ENCODE measurements around the gene CAMK1D. TPM values are rescaled to one million over a fixed set of nuclear protein-coding genes. Genes with fewer than 3 reads are reported as not detected.

CAMK1D gene
- total and polyA plus RNA-seq, 2 of the 4 experiments (the other 2 are of a cell fraction) = 5.0 to 5.3 TPM

DNA sequence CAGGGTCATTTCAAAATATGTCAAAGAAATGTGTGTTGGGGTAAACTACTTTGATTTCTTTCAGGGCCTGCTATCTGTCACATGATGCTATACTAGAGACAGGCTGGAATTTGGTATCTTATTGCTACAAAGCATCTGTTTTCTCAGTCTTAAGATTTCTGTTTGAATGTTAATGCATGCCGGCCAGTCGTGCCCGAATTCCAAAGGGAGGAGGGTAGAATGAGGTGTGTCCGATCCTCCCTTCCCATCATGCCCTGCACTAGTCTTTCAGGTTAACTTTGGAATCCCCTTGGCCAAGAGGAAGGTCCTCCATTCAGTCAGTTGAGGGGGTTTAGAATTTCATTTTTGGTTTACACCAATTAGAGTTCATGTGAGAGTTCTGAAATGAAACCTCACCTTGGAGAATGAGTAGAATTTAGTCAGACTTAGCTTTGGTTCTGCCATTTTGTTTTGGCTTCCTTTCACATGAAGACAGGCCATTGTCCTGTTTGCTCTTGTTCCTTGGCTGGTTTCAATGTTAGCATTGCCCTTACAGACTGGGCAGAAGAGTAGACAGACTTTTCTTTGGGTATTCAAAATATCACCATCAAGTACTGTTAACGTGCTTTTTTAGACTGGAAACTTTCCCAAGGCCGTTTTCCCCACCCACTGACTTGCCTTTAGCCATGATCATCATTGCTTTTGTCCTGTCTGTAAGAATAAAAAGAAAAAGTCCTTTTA is 95.8 kb downstream of the CAMK1D start:
- Histone ChIP-seq H3K79me1 (ENCODE audit: low read depth in 1 of 2, low read length in 2 of 2) (no peaks in the 10 kb centered on the region), H2AFZ (replicated peaks; ENCODE audit: low read length, poor library complexity) (no peak overlapping the region), H3K56ac (ENCODE audit: extremely low read depth, insufficient read depth, low read length) (no peak overlapping the region), H2BK5ac (ENCODE audit: low read depth, low read length, poor library complexity, severe bottlenecking) (no peak overlapping the region), H3K9me3 (ENCODE audit: control insufficient read depth, insufficient read depth, low read length) (no peaks in the 10 kb centered on the region), H2BK120ac (ENCODE audit: low read depth, low read length) (no peak overlapping the region), H3K4me2 (ENCODE audit: low read depth, low read length) (no peak overlapping the region; the same call in 1 of the 2 replicates), H4K5ac (ENCODE audit: low read depth, low read length) (no peak overlapping the region), H4K8ac (ENCODE audit: low read depth in 2 of 2, low read length in 2 of 2) (no peak overlapping the region), H3K14ac (replicated peaks; ENCODE audit: low read depth, low read length) (no peak overlapping the region), H3K4me3 (ENCODE audit: insufficient read depth, low read depth, low read length) (no peak overlapping the region), H3K18ac (ENCODE audit: low read depth, low read length) (no peak overlapping the region), H4K20me1 (ENCODE audit: insufficient read depth, low read length) (no peaks in the 10 kb centered on the region), H3K27me3 (ENCODE audit: control insufficient read depth, insufficient read depth, low read length) (no peaks in the 10 kb centered on the region), H3K27ac (ENCODE audit: insufficient read depth, low read length) (no peak overlapping the region), H3K9me1 (ENCODE audit: insufficient read depth, low read length) (no peaks in the 10 kb centered on the region), H2BK15ac (ENCODE audit: low read depth, low read length) (no peak overlapping the region), H2AK5ac (ENCODE audit: low read depth, low read length) (no peak overlapping the region), H2AK9ac (replicated peaks; ENCODE audit: low read depth, low read length, poor library complexity) (no peak overlapping the region), H3K9ac (ENCODE audit: low read depth, low read length) (no peak overlapping the region), H3K4me1 (ENCODE audit: control insufficient read depth, insufficient read depth, low read length) (peaks cover 4% of the 10 kb centered on the region), H3K23ac (ENCODE audit: low read depth, low read length) (no peak overlapping the region), H4K91ac (ENCODE audit: insufficient read depth, low read depth, low read length) (no peak overlapping the region), H2BK20ac (ENCODE audit: low read depth, low read length) (no peak overlapping the region), H3K4ac (ENCODE audit: low read depth, low read length) (no peak overlapping the region), H3K36me3 (ENCODE audit: control insufficient read depth, insufficient read depth, low read length) (no peaks in the 10 kb centered on the region)
- intact Hi-C loops (cut with micrococcal nuclease) (no loop called here), in situ Hi-C loops (cut with MboI; ENCODE audit: low sequenced_read_pairs) (no loop called here), dilution Hi-C loops (cut with HindIII; ENCODE audit: low sequenced_read_pairs, unreplicated experiment) (no loop called here)
- no peak for ATAC-seq (ENCODE audit: low read depth)
- DNase-seq = no peak
- BruUV-seq (replicated peaks) = no TSS peak
- POLR2A ChIA-PET (ENCODE audit: unreplicated experiment) = no interaction called here
- TF ChIP-seq MAFK (IDR thresholded peaks at IDR 0.05; ENCODE audit: low read depth, low read length) = no peak
- TF ChIP-seq RCOR1 (IDR thresholded peaks at IDR 0.05; ENCODE audit: insufficient replicate concordance, low read length) = no peak
- TF ChIP-seq MAZ (IDR thresholded peaks at IDR 0.05; ENCODE audit: borderline replicate concordance, low read depth, low read length) = no peak
- no peak for TF ChIP-seq RFX5 (IDR thresholded peaks at IDR 0.05; ENCODE audit: low read depth, low read length)
- no peak for TF ChIP-seq RAD21 (IDR thresholded peaks at IDR 0.05; ENCODE audit: low read length)
- CTCF ChIA-PET = no interaction called here
- no CpG with 5 or more reads among the region's 6 CpGs for WGBS, 2 experiments (ENCODE audit: extremely low coverage in 2 of 2, insufficient read length in 1 of 2)

Data from IMR-90 (cell line).